Subcutaneous abdominal adipose tissue (tissue), 5 donors: ENCODE data around the gene RPS13.
"Not testable (repeated sequence)": the region's sequence is repeated elsewhere in the genome, so short reads cannot be mapped to it uniquely, and the experiment has no call there.

Experiments used
- H3K27ac ChIP-seq: one replicate; pipeline ENCODE4 v1.7.0; 2013; ENCODE audit warnings: low read depth, mild to moderate bottlenecking, inconsistent platforms, low read length, moderate library complexity
- H3K27me3 ChIP-seq, 5 donors: one replicate each; pipeline ENCODE4 v1.7.0; 2013; ENCODE audit warnings: low read length in 5 of 5, inconsistent platforms in 1 of 5; ENCODE audit not compliant: control insufficient read depth in 5 of 5, insufficient read depth in 4 of 5
- H3K36me3 ChIP-seq, 5 donors: one replicate each; pipeline ENCODE4 v1.7.0; 2013; ENCODE audit warnings: low read length in 5 of 5; ENCODE audit not compliant: control insufficient read depth in 5 of 5, insufficient read depth in 5 of 5
- H3K4me1 ChIP-seq, 5 donors: one replicate each; pipeline ENCODE4 v1.7.0; 2013; ENCODE audit warnings: low read length in 5 of 5, mild to moderate bottlenecking in 3 of 5, moderate library complexity in 1 of 5; ENCODE audit not compliant: control insufficient read depth in 5 of 5, insufficient read depth in 5 of 5
- H3K4me3 ChIP-seq, 5 donors: one replicate each; pipeline ENCODE4 v1.7.0; 2013; ENCODE audit warnings: low read length in 5 of 5, low read depth in 1 of 5
- H3K9ac ChIP-seq, 5 donors: one replicate each; pipeline ENCODE4 v1.7.0; 2013; ENCODE audit warnings: low read length in 5 of 5, mild to moderate bottlenecking in 4 of 5, moderate library complexity in 3 of 5
- H3K9me3 ChIP-seq, 5 donors: one replicate each; pipeline ENCODE4 v1.7.0; 2013; ENCODE audit warnings: low read length in 5 of 5; ENCODE audit not compliant: control insufficient read depth in 5 of 5
- donor health status: healthy.
- donor health status: healthy.
- donor health status: healthy.
- donor health status: healthy.
- donor health status: healthy.

RPS13 gene

DNA sequence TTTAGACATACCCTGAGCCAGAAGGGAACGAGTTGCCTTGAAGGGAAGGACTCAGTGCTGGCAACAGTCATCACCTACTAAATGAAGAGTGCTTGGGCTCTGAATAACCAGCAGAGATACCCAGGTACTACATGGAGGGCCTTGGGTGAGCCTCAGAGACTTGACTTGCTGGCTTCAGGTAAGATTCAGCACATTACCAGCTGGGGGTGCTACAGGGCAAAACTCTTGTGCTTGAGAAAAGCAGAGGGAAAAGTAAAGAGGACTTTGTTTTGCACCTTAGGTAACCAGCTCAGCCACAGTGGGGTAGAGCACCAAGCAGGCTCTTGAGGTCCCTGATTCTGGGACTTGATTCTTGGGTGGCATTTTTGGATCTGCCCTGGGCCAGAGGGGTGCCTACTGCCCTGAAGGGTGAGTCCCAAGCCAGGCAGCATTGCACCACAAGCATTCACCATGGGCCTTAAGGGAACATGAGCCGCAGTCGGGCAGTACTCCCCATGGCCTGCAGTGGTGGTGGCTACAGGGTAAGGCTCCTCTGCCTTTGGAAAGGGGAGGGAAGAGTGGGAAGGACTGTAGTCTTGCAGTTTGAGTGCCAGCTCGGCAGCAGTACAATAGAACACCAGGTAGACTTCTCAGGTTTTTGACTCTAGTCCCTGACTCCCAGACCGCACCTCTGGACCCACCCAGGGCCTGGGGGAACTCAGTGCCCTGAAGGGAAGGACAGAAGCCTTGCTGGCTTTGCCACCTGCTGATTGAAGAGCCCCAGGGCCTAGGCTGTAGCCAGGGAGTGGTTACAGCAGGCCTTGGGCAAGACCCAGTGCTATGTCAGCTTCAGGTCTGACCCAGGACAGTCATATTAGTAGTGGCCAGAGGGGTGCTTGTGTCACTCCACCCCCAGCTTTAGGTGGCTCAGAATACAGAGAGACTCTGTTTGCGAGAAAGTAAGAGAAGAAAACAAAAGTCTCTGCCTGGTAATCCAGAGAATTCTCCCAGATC lies 40.5 kb downstream of the RPS13 start:
- Histone ChIP-seq H3K9ac (no peak overlapping the region), H3K27ac (no peak overlapping the region), H3K4me1 (no peaks in the 10 kb centered on the region), H3K9me3 (no peaks in the 10 kb centered on the region), H3K36me3 (no peaks in the 10 kb centered on the region), H3K4me3 (no peak overlapping the region), H3K27me3 (no peaks in the 10 kb centered on the region)

DNA sequence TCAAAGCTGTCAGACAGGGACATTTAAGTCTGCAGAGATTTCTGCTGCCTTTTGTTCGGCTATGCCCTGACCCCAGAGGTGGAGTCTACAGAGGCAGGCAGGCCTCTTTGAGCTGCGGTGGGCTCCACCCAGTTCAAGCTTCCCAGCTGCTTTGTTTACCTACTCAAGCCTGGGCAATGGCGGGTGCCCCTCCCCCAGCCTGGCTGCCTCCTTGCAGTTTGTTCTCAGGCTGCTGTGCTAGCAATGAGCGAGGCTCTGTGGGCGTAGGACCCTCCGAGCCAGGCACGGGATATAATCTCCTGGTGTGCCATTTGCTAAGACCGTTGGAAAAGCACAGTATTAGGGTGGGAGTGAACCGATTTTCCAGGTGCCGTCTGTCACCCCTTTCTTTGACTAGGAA lies 43.4 kb downstream of the RPS13 start:
- H3K9me3 ChIP-seq, H3K9ac ChIP-seq, H3K36me3 ChIP-seq, H3K4me3 ChIP-seq, H3K27ac ChIP-seq, H3K4me1 ChIP-seq, H3K27me3 ChIP-seq: not testable (repeated sequence)

DNA sequence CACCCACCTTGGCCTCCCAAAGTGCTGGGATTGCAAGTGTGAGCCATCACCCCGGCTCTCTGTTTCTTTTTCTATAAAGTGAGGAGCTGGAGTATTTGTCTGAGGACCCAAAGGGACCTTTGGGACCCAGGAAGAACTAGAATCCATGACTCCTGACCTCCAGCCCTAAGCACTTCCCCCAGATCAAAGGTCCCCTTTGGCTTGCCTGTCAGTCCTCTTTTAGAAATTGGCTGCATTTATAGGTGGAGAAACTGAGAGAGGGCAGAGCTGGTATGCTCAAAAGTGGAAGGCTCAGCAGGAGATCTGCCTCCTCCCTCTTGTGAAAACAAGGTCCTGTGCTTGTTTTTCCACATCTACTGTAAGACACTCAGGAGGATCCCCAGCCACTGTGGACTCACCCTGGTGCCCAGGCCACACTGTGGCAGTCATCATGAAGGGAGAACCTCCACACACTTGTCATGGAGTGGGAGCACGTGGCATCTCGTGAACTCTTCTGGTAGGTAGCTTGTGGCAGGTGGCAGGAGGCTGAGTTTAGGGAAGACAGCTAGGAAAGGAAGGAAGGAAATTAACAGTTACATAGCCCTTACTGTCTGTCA lies 50.9 kb downstream of the RPS13 start:
- Histone ChIP-seq H3K27me3 (no peaks in the 10 kb centered on the region), H3K9me3 (no peaks in the 10 kb centered on the region), H3K4me1 (peaks cover 0 to 1% (median 0%) of the 10 kb centered on the region in 5 donors), H3K4me3 (no peak overlapping the region), H3K27ac (no peak overlapping the region), H3K36me3 (peaks cover 0 to 6% (median 3%) of the 10 kb centered on the region in 5 donors), H3K9ac (no peak overlapping the region)

DNA sequence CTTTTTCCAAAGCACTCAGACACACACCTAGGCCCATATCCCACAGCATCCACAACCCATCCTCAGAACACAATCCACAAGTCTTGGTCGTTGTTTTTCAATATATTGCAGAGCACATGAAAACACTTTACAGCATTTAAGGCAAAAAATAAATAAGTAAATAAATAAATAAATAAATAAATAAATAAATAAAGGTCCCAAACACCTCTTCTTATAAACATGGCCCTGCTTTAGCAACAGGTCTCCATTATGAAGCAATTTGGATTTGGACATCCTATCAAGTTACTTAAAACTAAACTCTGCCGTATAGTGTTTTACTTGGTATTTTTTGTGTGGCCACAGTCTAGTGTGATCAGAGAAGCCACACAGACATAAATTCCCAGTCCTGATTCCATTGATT lies 52.5 kb downstream of the RPS13 start:
- peaks cover 0 to 6% (median 3%) of the 10 kb centered on the region in 5 donors for H3K36me3 ChIP-seq
- H3K9ac ChIP-seq: no peak overlapping the region
- H3K27ac ChIP-seq: no peak overlapping the region
- H3K4me1 ChIP-seq: peaks cover 0 to 7% (median 0%) of the 10 kb centered on the region in 5 donors
- H3K27me3 ChIP-seq: no peaks in the 10 kb centered on the region
- no peak overlapping the region for H3K4me3 ChIP-seq
- H3K9me3 ChIP-seq: no peaks in the 10 kb centered on the region
